GM23338 (cell line): ENCODE measurements around the gene TMEM131L. TPM values are rescaled to one million over a fixed set of nuclear protein-coding genes. Genes with fewer than 3 reads are reported as not detected.

ENCODE experiments used
- ATAC-seq: fragments of 200-7000 bp; cut with Tn5 transposase; 3 replicates; pipeline ENCODE4 v1.9.1; 2020
- DNase-seq: peaks from one replicate; pipeline ENCODE4 v3.0.0-alpha.2; 2015; ENCODE audit warnings: low spot score
- H2AFZ ChIP-seq: fragments of 200-600 bp; sonication (generic); 2 replicates; pipeline ENCODE4 v1.8.0; 2016; ENCODE audit warnings: antibody characterized with exemption, mild to moderate bottlenecking, moderate library complexity
- H3F3A ChIP-seq: fragments of 200-600 bp; sonication (generic); replicated peaks from 2 replicates; pipeline ENCODE4 v1.8.0; 2017; ENCODE audit warnings: antibody characterized with exemption, mixed run types, low read depth
- H3K27ac ChIP-seq: fragments of 200-600 bp; sonication (generic); 2 replicates; pipeline ENCODE4 v1.6.1; 2016; ENCODE audit warnings: low read depth
- H3K27me3 ChIP-seq: fragments of 200-600 bp; sonication (generic); 2 replicates; pipeline ENCODE4 v1.8.0; 2016; ENCODE audit warnings: mild to moderate bottlenecking, mixed run types, moderate library complexity; ENCODE audit not compliant: insufficient read depth
- H3K36me3 ChIP-seq: fragments of 200-600 bp; sonication (generic); 2 replicates; pipeline ENCODE4 v1.8.0; 2016; ENCODE audit warnings: mild to moderate bottlenecking; ENCODE audit not compliant: insufficient read depth
- H3K4me1 ChIP-seq: fragments of 200-600 bp; sonication (generic); 2 replicates; pipeline ENCODE4 v1.8.0; 2016; ENCODE audit warnings: mild to moderate bottlenecking, moderate library complexity; ENCODE audit not compliant: insufficient read depth
- H3K4me2 ChIP-seq: fragments of 200-600 bp; sonication (generic); 2 replicates; pipeline ENCODE4 v1.7.1; 2017; ENCODE audit warnings: mixed run types
- H3K4me3 ChIP-seq: fragments of 200-600 bp; sonication (generic); 2 replicates; pipeline ENCODE4 v1.6.1; 2016; ENCODE audit warnings: mixed run types
- H3K79me2 ChIP-seq: fragments of 200-600 bp; sonication (generic); replicated peaks from 2 replicates; pipeline ENCODE4 v1.8.0; 2017; ENCODE audit warnings: mild to moderate bottlenecking; ENCODE audit not compliant: insufficient read depth
- H3K9me2 ChIP-seq: fragments of 200-600 bp; sonication (generic); 2 replicates; pipeline ENCODE4 v1.8.0; 2017; ENCODE audit not compliant: insufficient read depth
- H4K20me1 ChIP-seq: fragments of 200-600 bp; sonication (generic); replicated peaks from 2 replicates; pipeline ENCODE4 v1.8.0; 2017; ENCODE audit warnings: mild to moderate bottlenecking; ENCODE audit not compliant: insufficient read depth
- H3K27ac Mint-ChIP-seq: 2 replicates; pipeline ENCODE4 v1.8.0; 2020; ENCODE audit warnings: inconsistent platforms, mild to moderate bottlenecking, moderate library complexity, mixed read lengths
- H3K27me3 Mint-ChIP-seq: 3 replicates; pipeline ENCODE4 v1.8.0; 2022; ENCODE audit warnings: low read depth, mild to moderate bottlenecking, moderate library complexity, mixed read lengths, inconsistent platforms; ENCODE audit not compliant: insufficient read depth, poor library complexity
- H3K36me3 Mint-ChIP-seq: 3 replicates; pipeline ENCODE4 v1.8.0; 2021; ENCODE audit warnings: low read depth, mild to moderate bottlenecking, inconsistent platforms, moderate library complexity, mixed read lengths
- H3K4me1 Mint-ChIP-seq: 3 replicates; pipeline ENCODE4 v1.8.0; 2020; ENCODE audit warnings: mild to moderate bottlenecking, inconsistent platforms, mixed read lengths
- H3K4me3 Mint-ChIP-seq: 3 replicates; pipeline ENCODE4 v1.8.0; 2021; ENCODE audit warnings: moderate library complexity, mild to moderate bottlenecking, inconsistent platforms, mixed read lengths
- H3K9me3 Mint-ChIP-seq: 3 replicates; pipeline ENCODE4 v1.8.0; 2020; ENCODE audit warnings: moderate library complexity, mild to moderate bottlenecking, inconsistent platforms, mixed read lengths
- CREB1 ChIP-seq: fragments of 250-450 bp; sonication (Bioruptor Pico); IDR thresholded peaks from 2 replicates; pipeline ENCODE4 v1.5.0; 2020; ENCODE audit warnings: low read depth, mild to moderate bottlenecking, moderate library complexity
- ETS1 ChIP-seq: IDR thresholded peaks from 2 replicates; pipeline ENCODE4 v1.6.1; 2016; ENCODE audit warnings: antibody characterized with exemption
- EZH2 ChIP-seq: fragments of 200-600 bp; sonication (generic); IDR thresholded peaks from one replicate; pipeline ENCODE4 v1.8.0; 2017; ENCODE audit warnings: antibody characterized with exemption, mild to moderate bottlenecking, low read depth; ENCODE audit not compliant: unreplicated experiment
- EZH2phosphoT487 ChIP-seq: fragments of 200-600 bp; sonication (generic); IDR thresholded peaks from one replicate; pipeline ENCODE4 v1.8.1; 2018; ENCODE audit warnings: antibody characterized with exemption; ENCODE audit not compliant: unreplicated experiment
- JUNB ChIP-seq: IDR thresholded peaks from one replicate; pipeline ENCODE4 v1.6.1; 2016; ENCODE audit warnings: antibody characterized with exemption; ENCODE audit not compliant: unreplicated experiment
- NANOG ChIP-seq: IDR thresholded peaks from 2 replicates; pipeline ENCODE4 v1.6.1; 2016; ENCODE audit warnings: antibody characterized with exemption, borderline replicate concordance
- POLR2AphosphoS5 ChIP-seq: IDR thresholded peaks from 2 replicates; pipeline ENCODE4 v1.6.1; 2016; ENCODE audit warnings: antibody characterized with exemption, low read depth
- STAT1 ChIP-seq: IDR thresholded peaks from one replicate; pipeline ENCODE4 v1.6.1; 2016; ENCODE audit warnings: antibody characterized with exemption; ENCODE audit not compliant: unreplicated experiment
- ZNF114 ChIP-seq: fragments of 250-450 bp; sonication (Bioruptor Pico); IDR thresholded peaks from 2 replicates; pipeline ENCODE4 v1.5.0; 2020; ENCODE audit warnings: mild to moderate bottlenecking, moderate library complexity
- ZNF331 ChIP-seq: fragments of 250-450 bp; sonication (Bioruptor Pico); IDR thresholded peaks from 2 replicates; pipeline ENCODE4 v1.5.0; 2020; ENCODE audit warnings: low read depth, mild to moderate bottlenecking, moderate library complexity
- ZNF462 ChIP-seq: fragments of 250-450 bp; sonication (Bioruptor Pico); IDR thresholded peaks from 2 replicates; pipeline ENCODE4 v1.5.0; 2020; ENCODE audit warnings: mild to moderate bottlenecking, moderate library complexity
- polyA plus RNA-seq: library from polyadenylated mRNA; unstranded; fragments of >200 nt; fragmentation: Nextera tagmentation; extraction: Ambion mirVana; gene quantifications from 2 replicates; pipeline ENCODE4 v1.2.1, GENCODE V29; 2016
- total RNA-seq: library from RNA; depleted of rRNA; stranded (reverse); fragments of >200 nt; shearing (Covaris generic); gene quantifications from 2 replicates; pipeline ENCODE4 v1.2.3, GENCODE V29; 2014
- TF ChIP-seq, protein P1 (sequence below), 2 experiments: fragments of 200-600 bp in 1 of 2; sonication (generic) in 1 of 2; conservative IDR thresholded peaks; 2 replicates each; pipeline versions ENCODE4 v1.5.1 to v1.6.1; 2016 to 2017; ENCODE audit warnings: antibody characterized with exemption in 2 of 2, low read depth in 2 of 2, mild to moderate bottlenecking in 2 of 2, moderate library complexity in 1 of 2
- TF ChIP-seq, protein P2 (sequence below): IDR thresholded peaks from one replicate; pipeline ENCODE4 v1.6.1; 2018; ENCODE audit warnings: antibody characterized with exemption; ENCODE audit not compliant: unreplicated experiment

The TMEM131L gene
- total and polyA plus RNA-seq, 2 experiments from 2014 or later, result 11.1 to 32.2 TPM

GRCh38 chr4:153638011-153638410 is 171.9 kb downstream of the TMEM131L start:
- Histone ChIP-seq H3F3A (0 out of 2 replicates have a peak, but pooled peaks cover 2% of the 10 kb centered on the region), H3K27me3 (no peaks in the 10 kb centered on the region), H4K20me1 (no peaks in the 10 kb centered on the region), H3K9me2 (no peaks in the 10 kb centered on the region), H3K4me3 (no peak overlapping the region), H3K36me3 (0 out of 2 replicates have a peak, but pooled peaks cover 7% of the 10 kb centered on the region), H3K4me2 (no peak overlapping the region), H3K27ac (no peak overlapping the region), H2AFZ (no peak overlapping the region), H3K79me2 (no peaks in the 10 kb centered on the region), H3K4me1 (no peaks in the 10 kb centered on the region)
- ATAC-seq (no peak), DNase-seq (no peak)
- no peak overlapping the region for H3K27ac Mint-ChIP-seq
- H3K9me3 Mint-ChIP-seq, result no peaks in the 10 kb centered on the region
- H3K27me3 Mint-ChIP-seq, result peaks cover 3% of the 10 kb centered on the region
- no peak for TF ChIP-seq STAT1
- TF ChIP-seq ZNF331 (CRISPR knock-in tag), result no peak
- no peak for TF ChIP-seq EZH2
- no peak for TF ChIP-seq JUNB
- no peak for TF ChIP-seq EZH2phosphoT487
- no peak for TF ChIP-seq ZNF114 (CRISPR knock-in tag)
- TF ChIP-seq NANOG, result no peak
- no peak for TF ChIP-seq ZNF462 (CRISPR knock-in tag)
- TF ChIP-seq POLR2AphosphoS5, result no peak
- TF ChIP-seq, protein P1, sequence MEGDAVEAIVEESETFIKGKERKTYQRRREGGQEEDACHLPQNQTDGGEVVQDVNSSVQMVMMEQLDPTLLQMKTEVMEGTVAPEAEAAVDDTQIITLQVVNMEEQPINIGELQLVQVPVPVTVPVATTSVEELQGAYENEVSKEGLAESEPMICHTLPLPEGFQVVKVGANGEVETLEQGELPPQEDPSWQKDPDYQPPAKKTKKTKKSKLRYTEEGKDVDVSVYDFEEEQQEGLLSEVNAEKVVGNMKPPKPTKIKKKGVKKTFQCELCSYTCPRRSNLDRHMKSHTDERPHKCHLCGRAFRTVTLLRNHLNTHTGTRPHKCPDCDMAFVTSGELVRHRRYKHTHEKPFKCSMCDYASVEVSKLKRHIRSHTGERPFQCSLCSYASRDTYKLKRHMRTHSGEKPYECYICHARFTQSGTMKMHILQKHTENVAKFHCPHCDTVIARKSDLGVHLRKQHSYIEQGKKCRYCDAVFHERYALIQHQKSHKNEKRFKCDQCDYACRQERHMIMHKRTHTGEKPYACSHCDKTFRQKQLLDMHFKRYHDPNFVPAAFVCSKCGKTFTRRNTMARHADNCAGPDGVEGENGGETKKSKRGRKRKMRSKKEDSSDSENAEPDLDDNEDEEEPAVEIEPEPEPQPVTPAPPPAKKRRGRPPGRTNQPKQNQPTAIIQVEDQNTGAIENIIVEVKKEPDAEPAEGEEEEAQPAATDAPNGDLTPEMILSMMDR (conservative IDR thresholded peaks at IDR 0.05; ENCODE audit: low read depth in 2 of 2), result no peak
- TF ChIP-seq, protein P2, sequence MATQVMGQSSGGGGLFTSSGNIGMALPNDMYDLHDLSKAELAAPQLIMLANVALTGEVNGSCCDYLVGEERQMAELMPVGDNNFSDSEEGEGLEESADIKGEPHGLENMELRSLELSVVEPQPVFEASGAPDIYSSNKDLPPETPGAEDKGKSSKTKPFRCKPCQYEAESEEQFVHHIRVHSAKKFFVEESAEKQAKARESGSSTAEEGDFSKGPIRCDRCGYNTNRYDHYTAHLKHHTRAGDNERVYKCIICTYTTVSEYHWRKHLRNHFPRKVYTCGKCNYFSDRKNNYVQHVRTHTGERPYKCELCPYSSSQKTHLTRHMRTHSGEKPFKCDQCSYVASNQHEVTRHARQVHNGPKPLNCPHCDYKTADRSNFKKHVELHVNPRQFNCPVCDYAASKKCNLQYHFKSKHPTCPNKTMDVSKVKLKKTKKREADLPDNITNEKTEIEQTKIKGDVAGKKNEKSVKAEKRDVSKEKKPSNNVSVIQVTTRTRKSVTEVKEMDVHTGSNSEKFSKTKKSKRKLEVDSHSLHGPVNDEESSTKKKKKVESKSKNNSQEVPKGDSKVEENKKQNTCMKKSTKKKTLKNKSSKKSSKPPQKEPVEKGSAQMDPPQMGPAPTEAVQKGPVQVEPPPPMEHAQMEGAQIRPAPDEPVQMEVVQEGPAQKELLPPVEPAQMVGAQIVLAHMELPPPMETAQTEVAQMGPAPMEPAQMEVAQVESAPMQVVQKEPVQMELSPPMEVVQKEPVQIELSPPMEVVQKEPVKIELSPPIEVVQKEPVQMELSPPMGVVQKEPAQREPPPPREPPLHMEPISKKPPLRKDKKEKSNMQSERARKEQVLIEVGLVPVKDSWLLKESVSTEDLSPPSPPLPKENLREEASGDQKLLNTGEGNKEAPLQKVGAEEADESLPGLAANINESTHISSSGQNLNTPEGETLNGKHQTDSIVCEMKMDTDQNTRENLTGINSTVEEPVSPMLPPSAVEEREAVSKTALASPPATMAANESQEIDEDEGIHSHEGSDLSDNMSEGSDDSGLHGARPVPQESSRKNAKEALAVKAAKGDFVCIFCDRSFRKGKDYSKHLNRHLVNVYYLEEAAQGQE, result no peak
- TF ChIP-seq ETS1, result no peak
- no peak for TF ChIP-seq CREB1 (CRISPR knock-in tag)
- H3K4me1 Mint-ChIP-seq, result peaks cover 7% of the 10 kb centered on the region
- H3K36me3 Mint-ChIP-seq, result peaks cover 19% of the 10 kb centered on the region
- no peak overlapping the region for H3K4me3 Mint-ChIP-seq
